Lower leg skin (tissue), 3 donors: Measurements from ENCODE around the gene DEPDC1B.

ENCODE experiments used
- POLR2A ChIP-seq, 2 donors: fragments of 450-650 bp; IDR thresholded peaks; one replicate each; pipeline ENCODE4 v1.6.1; 2016 to 2017; ENCODE audit warnings: antibody characterized with exemption in 2 of 2, mild to moderate bottlenecking in 1 of 2, moderate library complexity in 1 of 2
- TF ChIP-seq, protein P1 (sequence below), 3 donors: fragments of 450-650 bp; IDR thresholded peaks; one replicate each; pipeline ENCODE4 v1.5.1; 2016; ENCODE audit warnings: antibody characterized with exemption in 3 of 3, mild to moderate bottlenecking in 3 of 3, moderate library complexity in 2 of 3

GRCh38 chr5:60583616-60584015, 116.3 kb downstream of the DEPDC1B start:
- TF ChIP-seq, protein P1, sequence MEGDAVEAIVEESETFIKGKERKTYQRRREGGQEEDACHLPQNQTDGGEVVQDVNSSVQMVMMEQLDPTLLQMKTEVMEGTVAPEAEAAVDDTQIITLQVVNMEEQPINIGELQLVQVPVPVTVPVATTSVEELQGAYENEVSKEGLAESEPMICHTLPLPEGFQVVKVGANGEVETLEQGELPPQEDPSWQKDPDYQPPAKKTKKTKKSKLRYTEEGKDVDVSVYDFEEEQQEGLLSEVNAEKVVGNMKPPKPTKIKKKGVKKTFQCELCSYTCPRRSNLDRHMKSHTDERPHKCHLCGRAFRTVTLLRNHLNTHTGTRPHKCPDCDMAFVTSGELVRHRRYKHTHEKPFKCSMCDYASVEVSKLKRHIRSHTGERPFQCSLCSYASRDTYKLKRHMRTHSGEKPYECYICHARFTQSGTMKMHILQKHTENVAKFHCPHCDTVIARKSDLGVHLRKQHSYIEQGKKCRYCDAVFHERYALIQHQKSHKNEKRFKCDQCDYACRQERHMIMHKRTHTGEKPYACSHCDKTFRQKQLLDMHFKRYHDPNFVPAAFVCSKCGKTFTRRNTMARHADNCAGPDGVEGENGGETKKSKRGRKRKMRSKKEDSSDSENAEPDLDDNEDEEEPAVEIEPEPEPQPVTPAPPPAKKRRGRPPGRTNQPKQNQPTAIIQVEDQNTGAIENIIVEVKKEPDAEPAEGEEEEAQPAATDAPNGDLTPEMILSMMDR (IDR thresholded peaks at IDR 0.05): no peak
- no peak for TF ChIP-seq POLR2A (IDR thresholded peaks at IDR 0.05)
